GM21576 (cell line): ENCODE measurements around the gene ETS1.
A peak's percentile ranks its signal among the peaks of the same experiment; 100 is the strongest.

Source experiments
- ATAC-seq: cut with Tn5 transposase; IDR thresholded peaks from one replicate; pipeline ENCODE4 v1.9.1; 2021; ENCODE audit warnings: mild to moderate bottlenecking, moderate library complexity; ENCODE audit not compliant: unreplicated experiment

The ETS1 gene

DNA sequence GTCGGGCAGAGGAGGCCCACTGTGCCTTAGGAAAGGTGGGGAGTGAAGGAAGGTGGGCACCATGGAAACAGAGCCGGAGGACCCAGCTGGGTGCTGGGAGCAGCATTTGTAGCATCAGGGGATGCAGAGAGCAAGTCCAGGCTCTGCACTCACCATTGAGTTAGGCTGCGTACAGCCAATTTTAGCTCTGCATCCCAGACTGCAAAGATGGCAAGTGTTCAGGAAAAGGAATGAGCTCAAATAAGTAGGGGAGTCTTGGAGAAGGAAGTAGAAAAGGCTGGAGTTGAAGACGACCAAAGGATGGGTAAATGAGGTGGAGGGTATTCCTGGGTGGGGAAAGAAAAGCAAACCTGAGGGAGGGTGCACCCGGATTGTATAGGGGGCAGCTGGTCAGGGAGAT lies 31.6 kb upstream of the ETS1 start:
- ATAC-seq: no peak

DNA sequence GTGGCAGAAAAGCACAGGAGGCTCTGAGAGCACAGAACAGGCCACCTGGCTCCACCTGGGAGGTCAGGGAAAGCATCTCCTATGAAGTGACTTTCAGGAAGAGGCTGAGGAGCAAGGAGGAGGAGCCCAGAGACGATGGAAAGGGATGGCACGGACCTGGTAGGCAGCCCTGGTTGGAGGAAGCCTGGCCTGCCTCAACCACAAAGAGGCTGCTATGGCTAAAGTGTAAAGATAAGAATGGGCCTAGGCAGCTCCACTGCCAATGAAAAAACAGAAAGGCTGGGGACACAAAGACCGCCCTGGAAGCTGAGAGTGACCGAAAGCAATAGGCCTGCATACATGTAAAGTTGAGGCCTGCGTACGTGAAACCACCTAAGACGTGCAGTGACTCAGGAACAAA lies 31.2 kb upstream of the ETS1 start:
- no peak for ATAC-seq

DNA sequence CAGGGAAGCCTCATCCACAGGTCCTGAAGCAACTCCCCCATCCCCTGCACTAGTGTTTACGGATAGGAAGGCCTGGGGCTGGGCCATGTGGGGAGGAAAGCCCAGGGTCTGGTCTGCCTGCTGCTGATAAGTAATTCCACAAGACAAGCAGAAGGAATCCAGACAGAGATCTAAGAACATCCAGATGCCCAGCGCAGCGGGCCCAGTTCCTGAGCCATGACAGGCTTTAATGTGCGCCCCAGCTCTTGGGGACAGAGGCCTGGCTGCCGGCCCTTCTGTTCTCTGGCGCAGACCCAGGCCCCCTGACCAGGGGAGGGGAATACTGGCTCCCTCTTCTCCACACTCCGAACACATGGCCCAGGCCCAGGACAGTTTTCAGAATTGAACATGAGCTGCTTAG lies 28.8 kb upstream of the ETS1 start:
- no peak for ATAC-seq

DNA sequence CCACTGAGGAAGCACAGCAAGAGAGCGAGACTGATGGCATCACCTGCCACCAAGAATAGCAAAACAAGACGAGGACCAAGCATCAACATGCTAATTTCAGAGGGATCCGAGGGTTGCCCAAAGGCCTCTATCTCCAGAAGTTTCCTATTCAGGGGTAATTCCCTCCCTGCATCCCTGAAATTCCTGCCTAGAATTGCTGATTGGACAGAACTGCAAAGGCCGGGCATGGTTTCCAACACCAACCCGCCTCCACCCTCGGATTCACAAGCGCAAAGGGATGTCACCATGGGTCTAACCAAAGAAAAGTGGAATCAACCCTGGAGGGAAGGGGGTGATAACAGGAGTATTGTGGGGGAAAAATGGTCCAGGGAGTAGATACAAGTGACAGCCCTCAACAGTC lies 28.3 kb upstream of the ETS1 start:
- ATAC-seq: no peak

DNA sequence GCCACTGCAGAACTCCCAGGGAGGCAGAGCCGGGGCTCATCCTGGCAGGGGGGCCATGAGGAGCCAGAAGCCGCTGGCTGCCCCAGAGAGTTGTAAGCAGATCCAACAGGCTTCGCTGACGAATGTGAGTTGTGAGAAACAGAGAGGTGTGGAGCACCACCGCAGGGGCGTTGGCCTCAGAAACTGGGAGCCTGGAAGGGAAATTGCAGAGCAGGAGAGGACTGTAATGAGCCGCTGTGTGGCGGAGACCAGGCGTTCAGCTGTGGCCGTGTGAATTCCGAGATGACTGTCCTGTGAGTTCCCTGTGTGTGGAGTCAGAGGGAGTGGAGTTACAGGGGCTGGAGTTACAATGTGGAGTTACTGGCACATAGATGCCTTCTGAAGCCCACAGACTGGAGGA lies 27.7 kb upstream of the ETS1 start:
- no peak for ATAC-seq

DNA sequence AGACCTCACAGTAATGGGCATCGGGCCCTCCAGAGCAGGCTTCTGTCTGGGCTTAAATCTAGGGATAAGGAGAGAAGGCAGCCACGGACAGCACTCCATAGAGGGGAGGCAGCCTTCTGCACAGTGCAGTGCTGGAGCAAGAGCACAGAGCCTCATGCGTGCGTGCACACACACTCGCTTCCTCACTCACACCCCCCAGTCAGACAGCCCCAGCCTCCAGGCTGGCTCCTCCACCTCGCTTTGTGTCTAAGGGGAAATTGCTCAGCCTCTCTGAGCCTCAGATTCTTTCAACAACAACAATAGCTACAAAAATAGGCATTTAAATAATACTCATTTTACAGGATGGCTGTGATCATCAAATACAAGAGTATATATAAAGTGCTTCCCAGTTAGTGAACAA lies 26.7 kb upstream of the ETS1 start:
- ATAC-seq: no peak

DNA sequence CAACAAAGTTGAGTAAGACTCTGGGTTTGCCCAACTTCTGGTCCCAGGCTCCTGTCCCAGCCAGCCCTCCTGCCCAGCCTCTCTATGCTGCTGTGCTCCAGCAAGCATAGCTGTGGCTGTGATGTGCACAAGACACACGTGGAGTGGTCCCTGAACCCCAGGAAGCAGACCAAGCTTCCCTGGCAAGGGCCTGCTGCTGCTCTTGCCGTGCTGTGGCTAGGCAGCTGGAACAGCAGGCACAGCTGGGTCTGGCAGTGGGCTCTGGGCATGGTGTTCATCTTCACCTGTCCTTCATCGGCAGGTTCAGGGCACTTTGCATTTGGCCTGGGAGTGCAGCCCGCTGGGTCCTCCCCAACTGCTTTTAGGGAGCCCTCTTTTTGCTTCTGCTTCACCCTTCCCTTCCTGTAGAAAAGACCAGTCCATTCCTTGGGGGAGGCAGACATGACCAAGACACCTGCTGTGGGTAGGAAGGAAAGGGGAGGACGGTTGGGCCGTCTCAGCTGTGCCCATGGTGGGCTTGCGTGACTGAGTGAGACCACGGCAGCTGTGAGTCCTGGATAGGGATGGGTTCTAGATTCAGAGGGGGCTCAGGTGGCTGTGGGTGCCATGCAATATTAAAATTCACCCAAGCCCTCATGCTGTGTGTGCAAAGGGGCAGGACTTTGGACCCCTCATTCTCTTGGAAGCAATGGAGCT lies 26.1 kb upstream of the ETS1 start:
- ATAC-seq: no peak

DNA sequence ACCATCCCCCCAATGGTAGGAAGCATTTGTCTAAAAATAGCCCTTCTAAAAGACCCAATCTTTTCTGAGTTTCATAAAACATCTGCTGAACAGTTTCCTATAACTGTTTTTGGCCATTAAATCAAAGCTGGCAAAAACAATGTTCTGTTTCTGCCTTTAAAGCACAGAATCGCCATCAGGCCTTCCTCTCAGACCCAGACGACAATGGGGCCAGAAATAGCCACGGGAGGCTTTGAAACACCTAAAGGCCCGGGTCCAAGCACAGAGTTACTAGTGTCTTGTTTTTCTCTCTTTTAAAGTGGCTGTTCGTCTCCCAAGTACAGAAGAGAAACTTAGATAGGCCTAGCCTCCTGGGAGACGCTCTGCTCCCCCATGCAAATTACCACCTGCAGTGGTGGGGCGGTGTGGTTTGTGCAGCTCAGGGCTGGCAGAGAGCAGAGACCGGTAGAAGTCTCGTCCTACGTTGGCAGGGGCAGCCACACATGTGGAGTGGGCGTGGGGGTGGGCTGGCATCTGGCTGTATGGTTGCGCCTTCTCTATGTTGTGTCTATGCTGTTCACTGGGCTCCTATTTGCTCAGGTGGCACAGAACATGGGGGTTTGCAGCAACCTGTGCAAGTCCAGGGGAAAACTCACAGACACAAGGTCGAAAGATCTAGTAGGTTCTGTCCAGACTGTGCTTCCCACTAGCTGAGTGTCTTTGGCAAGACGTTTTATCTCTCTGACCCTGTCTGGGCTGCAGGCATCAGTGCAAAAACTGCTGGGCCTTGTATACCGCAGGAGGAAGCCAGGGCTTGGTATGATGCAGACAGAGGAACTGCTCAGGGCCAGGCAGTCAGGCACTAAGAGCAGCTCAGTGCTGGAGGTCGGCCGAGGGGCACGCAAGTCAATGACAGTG lies 23.6 kb upstream of the ETS1 start:
- ATAC-seq: peak; percentile 96

DNA sequence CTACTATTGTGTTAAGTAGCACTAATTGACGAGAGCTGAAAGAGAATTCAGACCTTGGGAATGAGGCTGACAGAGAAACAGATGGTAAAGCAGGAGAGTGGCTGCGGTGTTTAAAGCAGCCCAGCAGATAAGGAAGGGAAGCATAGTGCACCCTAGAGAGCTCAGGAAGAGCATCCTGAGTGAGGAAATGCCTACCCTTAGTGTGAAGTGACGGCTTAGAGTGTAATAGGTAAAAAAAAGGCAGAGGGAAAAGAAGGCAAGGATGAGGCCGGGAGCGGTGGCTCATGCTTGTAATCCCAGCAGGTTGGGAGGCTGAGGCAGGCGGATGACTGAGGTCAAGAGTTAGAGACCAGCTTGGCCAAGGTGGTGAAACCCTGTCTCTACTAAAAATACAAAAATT lies 22.4 kb upstream of the ETS1 start:
- ATAC-seq: no peak

DNA sequence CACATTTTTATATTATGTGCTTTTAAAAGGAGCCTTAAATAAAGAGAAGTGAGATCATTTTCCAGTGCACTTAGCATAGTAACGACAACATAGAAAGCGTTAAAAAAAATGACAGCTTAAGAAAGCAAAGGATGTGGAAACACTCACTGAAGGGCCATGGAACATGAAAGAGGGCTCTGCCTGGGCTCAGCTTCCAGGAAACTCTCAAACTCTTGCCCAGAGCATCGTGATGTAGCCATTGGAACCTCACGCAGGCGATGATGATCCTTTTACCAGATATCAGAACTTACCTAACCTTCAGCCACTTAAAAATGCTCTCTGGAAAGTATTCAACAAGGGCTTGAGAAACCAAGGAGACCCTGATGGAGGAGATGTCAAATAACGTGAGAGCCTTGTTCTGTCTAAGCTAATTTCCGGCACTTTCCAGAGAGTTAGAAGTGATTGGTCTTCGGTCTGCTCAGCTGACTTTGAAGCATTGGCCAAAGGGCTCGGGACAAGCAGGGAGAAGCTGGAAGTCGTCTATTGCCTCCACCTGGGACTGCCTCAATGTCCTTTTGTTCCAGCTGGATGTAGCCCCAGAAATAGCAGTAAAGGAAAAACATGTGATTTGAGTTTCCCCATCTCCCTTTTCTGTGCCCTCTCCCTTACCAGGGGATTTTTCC lies 21.5 kb upstream of the ETS1 start:
- no peak for ATAC-seq

DNA sequence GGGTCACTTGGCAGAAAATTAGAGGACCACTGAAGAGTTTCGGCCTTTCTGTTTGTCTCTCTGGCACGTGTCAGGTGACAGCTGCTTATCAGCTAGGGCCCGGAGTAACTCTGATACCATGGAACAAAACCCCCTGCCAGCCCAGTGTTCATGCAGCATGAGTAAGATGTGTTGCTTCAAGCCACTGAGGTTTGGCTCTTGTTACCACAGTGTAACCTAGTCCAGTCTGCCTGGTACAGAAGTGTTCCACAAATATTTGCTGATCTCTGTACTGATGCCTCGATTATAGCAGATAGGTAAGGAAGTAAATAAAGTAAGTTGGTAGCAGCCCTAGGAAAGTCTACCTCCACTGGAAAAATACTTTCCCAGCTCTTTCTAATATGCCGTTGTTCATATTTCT lies 20.5 kb upstream of the ETS1 start:
- ATAC-seq: no peak

DNA sequence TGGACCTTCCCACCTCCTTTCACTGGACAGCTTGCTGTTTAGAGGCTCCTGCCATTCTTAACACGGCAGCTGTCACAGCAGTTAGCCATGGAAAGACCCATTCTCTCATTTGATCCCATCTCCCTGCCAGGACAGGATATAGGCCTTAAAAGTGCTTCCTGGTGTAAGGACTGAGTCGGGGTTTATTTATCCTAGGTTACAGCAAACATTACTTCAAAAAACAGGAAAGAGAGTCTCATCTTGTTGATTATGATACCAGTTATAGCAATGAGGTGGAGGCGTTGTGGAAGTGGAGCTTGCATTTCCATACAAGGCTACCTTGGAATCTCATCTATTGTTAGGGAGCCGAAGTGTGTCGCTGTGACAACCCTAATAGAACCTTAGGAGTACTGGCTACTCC lies 17.4 kb upstream of the ETS1 start:
- no peak for ATAC-seq

DNA sequence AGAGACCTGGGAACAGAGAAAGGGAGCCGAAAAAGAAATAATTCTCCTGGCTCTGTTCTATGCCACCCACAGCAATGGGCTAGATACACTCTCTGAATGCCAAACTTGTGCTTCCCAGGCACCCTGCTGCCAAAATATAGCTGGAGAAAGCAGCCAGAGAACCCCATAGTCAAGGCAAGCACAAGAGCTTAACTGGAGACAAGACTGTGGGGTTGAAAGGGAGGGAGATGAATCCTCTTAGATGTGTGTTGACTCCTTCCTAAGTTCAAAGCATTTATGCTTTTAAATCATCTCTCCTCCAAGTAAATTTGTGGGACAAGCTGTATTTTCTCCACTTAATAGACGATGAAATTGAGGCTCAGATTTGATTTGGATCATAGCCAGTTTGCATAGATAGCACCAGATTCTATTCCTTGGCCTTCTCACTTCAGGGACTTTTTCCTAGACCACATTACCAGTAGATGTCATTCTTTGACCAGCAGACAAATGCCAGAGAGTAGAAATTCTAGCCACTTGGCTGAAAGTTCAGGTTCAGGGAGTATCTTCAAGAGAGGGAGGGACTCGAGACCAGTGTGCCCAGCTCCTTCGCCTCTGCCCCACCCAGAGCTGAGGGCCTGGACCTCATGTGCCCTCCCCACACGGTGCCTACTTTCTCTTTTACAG lies 16.5 kb upstream of the ETS1 start:
- ATAC-seq: peak; percentile 75

DNA sequence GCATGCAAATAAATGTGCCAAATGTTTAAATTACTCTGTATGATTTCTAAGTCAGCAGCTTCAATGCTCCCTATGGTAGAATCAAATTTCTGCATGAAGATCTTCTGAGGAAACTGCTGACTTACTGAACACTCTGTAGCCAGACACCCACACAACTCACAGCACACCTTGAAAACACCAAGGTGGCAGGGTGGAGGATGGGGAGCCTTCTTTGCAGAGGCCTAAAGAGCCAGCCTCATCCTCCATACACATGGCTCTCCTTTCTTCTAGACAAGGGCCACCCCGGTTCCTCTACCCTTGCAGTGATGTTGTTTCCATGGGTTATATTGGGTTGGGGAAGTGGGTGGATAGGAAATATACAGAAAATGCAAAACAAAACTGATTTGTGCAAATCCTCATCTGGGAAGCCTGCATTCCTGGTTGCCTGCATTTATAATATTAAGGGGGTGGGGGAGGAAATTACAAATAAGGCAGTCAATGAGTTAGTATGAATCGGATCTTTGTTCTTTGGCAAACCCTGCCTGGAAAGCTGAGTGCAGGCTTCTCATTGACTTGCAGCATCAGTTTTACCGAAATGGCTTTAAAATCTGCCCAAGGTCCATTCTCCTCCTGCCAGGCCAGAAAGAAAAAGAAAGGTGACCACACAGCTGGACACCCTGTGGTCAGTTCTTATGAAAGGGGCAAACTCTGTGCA lies 15.8 kb upstream of the ETS1 start:
- ATAC-seq: no peak

DNA sequence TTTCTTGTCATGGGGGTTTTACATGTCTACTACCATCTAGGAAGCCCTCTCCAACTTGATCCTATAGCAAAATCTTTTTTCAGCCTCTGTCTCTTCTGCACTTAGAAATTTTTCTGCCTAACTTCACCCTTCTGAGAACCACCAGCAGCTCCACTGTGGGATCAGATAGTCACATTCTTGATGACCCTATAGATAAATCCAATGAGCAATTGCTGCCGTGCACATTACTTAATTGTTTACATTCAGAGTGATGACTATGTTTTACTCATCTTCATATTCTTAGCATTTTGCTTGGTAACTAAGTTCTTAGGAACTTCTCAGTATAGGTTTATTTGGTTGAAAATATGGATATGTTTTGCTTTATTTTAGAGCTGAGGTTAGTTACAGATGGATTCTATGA lies 12.4 kb upstream of the ETS1 start:
- no peak for ATAC-seq

DNA sequence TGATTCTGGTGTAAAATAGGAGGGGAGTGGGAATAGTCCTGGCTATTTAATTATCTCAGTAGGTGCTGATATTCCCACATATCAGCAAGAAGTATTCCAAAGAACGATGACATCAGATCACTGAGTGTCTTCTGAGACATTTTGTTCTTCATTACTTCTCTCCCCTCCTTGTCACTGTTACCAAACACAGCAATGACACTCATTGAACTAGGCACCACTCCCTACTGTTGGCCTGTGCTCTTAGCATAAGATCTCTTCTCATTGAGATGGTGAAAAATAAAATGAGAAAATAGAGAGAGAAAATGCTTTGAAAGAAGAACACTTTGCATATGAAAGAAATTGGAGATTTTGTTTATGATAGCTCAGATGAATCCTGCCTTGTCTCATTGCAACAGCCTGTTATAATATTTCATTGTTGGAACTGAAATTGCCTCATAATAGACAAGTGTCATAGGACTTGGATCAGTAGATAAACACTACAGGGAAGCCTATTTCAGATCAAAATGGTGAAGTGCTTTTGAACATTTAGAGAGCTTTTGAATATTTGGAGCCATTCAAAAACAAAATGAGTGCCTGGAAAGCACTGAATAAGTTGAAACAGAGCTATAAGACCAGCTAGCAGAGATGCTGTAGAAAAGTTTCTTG lies 11.3 kb upstream of the ETS1 start:
- ATAC-seq: no peak

DNA sequence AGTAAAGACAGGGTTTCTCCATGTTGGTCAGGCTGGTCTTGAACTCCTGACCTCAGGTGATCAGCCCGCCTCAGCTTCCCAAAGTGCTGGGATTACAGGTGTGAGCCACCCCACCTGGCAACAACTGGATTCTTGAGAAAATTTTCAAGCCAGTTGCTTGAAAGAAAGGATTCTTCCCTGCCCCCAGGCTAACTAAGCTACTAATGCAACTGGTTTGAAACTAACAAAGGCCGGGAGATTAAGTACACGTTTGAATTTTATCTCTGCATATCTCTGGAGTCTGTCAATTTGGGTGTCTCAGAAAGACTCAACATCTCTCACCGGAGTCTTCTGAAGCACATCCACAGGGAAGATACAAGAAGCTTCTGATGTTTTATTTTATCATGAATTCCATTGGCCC lies 10.7 kb upstream of the ETS1 start:
- ATAC-seq: no peak

DNA sequence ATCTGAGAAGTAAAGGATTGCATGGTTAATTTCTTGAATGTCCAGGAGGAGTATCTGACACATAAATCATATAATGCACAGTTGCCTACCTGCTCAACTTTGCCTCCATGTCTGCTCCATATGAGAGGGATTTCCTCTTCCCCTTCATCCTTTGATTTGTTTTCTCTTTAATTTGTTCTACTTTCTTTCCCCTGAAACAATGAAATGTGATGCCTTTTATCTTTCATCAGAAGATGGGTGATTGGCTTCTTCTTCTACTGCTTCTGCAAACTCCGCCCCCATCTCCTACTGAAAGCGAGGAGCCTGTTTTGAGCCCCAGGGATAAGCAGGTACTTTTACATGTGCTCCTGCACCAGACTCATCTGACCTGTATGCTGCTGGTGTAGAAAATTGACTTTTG lies 9.9 kb upstream of the ETS1 start:
- ATAC-seq: no peak

DNA sequence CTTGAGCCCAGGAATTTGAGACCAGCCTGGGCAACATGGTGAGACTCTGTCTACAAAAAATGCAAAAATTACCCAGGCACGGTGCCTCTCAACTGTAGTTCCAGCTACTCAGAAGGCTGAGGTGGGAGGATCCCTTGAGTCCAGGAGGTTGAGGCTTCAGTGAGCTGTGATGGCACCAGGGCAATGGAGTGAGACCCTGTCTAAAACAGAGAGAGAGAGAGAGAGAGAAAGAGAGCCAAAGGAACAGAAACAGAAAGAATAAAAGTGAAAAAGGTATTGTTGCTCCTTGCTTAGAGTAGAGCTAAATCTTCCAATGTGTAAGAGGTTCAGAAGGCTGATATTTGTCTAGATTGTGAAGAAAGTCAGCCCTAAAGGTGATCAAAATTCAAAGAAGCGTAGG lies 8.9 kb upstream of the ETS1 start:
- ATAC-seq: peak; percentile 56

DNA sequence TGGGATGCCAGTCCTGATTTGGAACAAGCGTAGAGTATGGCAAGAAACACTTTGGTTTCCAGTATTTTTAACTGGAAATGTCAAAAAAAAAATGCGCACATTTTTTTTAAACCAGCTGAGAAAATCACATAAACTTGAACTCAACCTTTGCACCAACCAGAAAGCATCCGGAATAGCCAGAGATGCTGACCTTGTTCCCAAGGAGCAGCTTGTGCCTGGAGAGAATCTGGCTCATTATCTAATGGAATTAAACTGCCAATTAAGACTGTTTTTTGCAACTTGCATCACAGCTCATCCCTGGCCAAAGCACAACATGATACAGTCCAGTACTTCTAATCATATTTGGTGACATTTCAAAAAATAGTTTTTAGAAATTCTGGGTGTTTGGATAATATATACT lies 8.4 kb upstream of the ETS1 start:
- no peak for ATAC-seq
